ENCODE results near the gene DLG5. TPM values are rescaled to one million over a fixed set of nuclear protein-coding genes. Genes with fewer than 3 reads are reported as not detected.

The DLG5 gene
- total and polyA plus RNA-seq, 9 of the 15 experiments (the other 6 are each of a cell fraction or from before 2014, with no cell fraction given) = 1.4 to 26.8 (median 11.2) TPM

DNA sequence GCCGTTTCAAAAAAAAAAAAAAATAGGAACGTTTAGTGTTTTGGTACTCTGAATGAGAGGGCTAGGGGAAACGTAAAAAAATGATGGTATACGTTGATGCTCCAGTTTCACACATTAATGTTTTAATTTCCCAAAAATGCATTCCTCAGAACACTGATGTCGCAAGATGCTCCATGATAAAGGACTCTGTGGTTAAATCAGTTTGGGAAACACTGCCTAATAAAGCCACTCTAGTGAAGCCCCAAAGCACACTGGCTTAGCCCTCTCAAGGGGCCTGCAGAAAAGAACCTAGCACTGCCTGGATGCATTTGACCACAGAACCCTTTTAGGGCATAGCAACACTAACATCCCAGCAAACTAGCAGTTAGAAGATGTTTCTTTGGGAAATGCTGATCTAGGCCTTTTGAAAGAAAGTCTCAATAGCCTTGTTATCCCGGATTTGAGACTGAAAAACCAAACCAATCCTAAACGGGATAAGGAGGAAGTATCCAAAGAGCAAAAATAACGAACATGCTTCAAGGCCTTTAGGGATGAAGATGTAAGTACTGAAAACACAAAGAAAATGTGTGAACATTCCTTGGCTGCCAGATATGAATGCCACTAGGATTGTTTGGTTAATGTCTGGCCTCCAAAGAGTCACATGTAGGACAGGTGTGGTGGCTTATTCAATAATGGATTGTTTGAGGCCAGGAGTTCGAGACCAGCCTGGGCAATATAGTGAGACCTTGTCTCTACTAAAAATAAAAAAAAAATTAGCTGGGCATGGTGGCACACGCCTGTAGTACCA lies 11.0 kb downstream of the DLG5 start (continued):
- TF ChIP-seq, protein P1, sequence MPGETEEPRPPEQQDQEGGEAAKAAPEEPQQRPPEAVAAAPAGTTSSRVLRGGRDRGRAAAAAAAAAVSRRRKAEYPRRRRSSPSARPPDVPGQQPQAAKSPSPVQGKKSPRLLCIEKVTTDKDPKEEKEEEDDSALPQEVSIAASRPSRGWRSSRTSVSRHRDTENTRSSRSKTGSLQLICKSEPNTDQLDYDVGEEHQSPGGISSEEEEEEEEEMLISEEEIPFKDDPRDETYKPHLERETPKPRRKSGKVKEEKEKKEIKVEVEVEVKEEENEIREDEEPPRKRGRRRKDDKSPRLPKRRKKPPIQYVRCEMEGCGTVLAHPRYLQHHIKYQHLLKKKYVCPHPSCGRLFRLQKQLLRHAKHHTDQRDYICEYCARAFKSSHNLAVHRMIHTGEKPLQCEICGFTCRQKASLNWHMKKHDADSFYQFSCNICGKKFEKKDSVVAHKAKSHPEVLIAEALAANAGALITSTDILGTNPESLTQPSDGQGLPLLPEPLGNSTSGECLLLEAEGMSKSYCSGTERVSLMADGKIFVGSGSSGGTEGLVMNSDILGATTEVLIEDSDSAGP (CRISPR knock-in tag; IDR thresholded peaks at IDR 0.05) = no peak
- TF ChIP-seq, protein P2, sequence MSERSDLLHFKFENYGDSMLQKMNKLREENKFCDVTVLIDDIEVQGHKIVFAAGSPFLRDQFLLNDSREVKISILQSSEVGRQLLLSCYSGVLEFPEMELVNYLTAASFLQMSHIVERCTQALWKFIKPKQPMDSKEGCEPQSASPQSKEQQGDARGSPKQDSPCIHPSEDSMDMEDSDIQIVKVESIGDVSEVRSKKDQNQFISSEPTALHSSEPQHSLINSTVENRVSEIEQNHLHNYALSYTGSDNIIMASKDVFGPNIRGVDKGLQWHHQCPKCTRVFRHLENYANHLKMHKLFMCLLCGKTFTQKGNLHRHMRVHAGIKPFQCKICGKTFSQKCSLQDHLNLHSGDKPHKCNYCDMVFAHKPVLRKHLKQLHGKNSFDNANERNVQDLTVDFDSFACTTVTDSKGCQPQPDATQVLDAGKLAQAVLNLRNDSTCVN (CRISPR knock-in tag; IDR thresholded peaks at IDR 0.05) = no peak
- TF ChIP-seq, protein P3, sequence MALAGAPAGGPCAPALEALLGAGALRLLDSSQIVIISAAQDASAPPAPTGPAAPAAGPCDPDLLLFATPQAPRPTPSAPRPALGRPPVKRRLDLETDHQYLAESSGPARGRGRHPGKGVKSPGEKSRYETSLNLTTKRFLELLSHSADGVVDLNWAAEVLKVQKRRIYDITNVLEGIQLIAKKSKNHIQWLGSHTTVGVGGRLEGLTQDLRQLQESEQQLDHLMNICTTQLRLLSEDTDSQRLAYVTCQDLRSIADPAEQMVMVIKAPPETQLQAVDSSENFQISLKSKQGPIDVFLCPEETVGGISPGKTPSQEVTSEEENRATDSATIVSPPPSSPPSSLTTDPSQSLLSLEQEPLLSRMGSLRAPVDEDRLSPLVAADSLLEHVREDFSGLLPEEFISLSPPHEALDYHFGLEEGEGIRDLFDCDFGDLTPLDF (CRISPR knock-in tag; IDR thresholded peaks at IDR 0.05) = no peak
- TF ChIP-seq NR2C1 (IDR thresholded peaks at IDR 0.05) (no peak), NR2C1 (tag; IDR thresholded peaks at IDR 0.05) (no peak), MAFF (IDR thresholded peaks at IDR 0.05; ENCODE audit: low read length) (peak; percentile 53), PCBP1 (IDR thresholded peaks at IDR 0.05; ENCODE audit: low read depth, low read length, poor library complexity, severe bottlenecking) (no peak)
